RWPE2 (cell line): Measurements from ENCODE around the gene NUP88.
"Not testable (repeated sequence)": the region's sequence is repeated elsewhere in the genome, so short reads cannot be mapped to it uniquely, and the experiment has no call there.

Experiments
- ATAC-seq: fragments of 200-7000 bp; cut with Tn5 transposase; 3 replicates; pipeline ENCODE4 v1.9.1; 2021; ENCODE audit warnings: low read depth
- DNase-seq: peaks from one replicate; pipeline ENCODE4 v3.0.0-alpha.2; 2020; ENCODE audit warnings: low spot score
- H3K27ac ChIP-seq: fragments of 450-650 bp; 2 replicates; pipeline ENCODE4 v1.5.1; 2017; ENCODE audit warnings: mild to moderate bottlenecking; ENCODE audit not compliant: poor library complexity, severe bottlenecking
- H3K27me3 ChIP-seq: fragments of 250-450 bp; sonication (Bioruptor Pico); 2 replicates; pipeline ENCODE4 v1.5.1; 2021; ENCODE audit warnings: mild to moderate bottlenecking, moderate library complexity; ENCODE audit not compliant: insufficient read depth, poor library complexity, severe bottlenecking
- H3K36me3 ChIP-seq: fragments of 250-450 bp; sonication (Bioruptor Pico); 2 replicates; pipeline ENCODE4 v1.5.1; 2020; ENCODE audit warnings: low read depth, mild to moderate bottlenecking, moderate library complexity
- H3K4me1 ChIP-seq: fragments of 250-450 bp; sonication (Bioruptor Pico); 2 replicates; pipeline ENCODE4 v1.5.1; 2021; ENCODE audit warnings: mild to moderate bottlenecking, moderate library complexity; ENCODE audit not compliant: insufficient read depth, poor library complexity, severe bottlenecking
- H3K4me3 ChIP-seq: fragments of 250-450 bp; sonication (Bioruptor Pico); 2 replicates; pipeline ENCODE4 v1.5.1; 2021; ENCODE audit warnings: mild to moderate bottlenecking, moderate library complexity; ENCODE audit not compliant: severe bottlenecking
- H3K9me3 ChIP-seq: fragments of 250-450 bp; sonication (Bioruptor Pico); 2 replicates; pipeline ENCODE4 v1.5.1; 2021; ENCODE audit warnings: mild to moderate bottlenecking, moderate library complexity; ENCODE audit not compliant: severe bottlenecking
- TF ChIP-seq, protein P1 (sequence below): fragments of 450-650 bp; IDR thresholded peaks from one replicate; pipeline ENCODE4 v1.5.1; 2017; ENCODE audit warnings: mild to moderate bottlenecking, moderate library complexity; ENCODE audit not compliant: poor library complexity, severe bottlenecking

Gene NUP88

GRCh38 chr17:5438716-5439445 lies 19.4 kb upstream of the NUP88 start, which contains the start of gene C1QBP:
TSS of gene C1QBP (minus strand) at chr17:5439155. CDS start at chr17:5439073, 82 bp downstream.
- Histone ChIP-seq H3K4me1 (peaks cover 7% of the 10 kb centered on the region), H3K27me3 (no peaks in the 10 kb centered on the region), H3K4me3 (peak within 1 kb of the TSS; percentile 80), H3K36me3 (peaks cover 50% of the 10 kb centered on the region), H3K9me3 (no peaks in the 10 kb centered on the region), H3K27ac (peak within 1 kb of the TSS; percentile 59)
- DNase-seq (peak; percentile 80), ATAC-seq (peak; percentile 80)
- TF ChIP-seq, protein P1, sequence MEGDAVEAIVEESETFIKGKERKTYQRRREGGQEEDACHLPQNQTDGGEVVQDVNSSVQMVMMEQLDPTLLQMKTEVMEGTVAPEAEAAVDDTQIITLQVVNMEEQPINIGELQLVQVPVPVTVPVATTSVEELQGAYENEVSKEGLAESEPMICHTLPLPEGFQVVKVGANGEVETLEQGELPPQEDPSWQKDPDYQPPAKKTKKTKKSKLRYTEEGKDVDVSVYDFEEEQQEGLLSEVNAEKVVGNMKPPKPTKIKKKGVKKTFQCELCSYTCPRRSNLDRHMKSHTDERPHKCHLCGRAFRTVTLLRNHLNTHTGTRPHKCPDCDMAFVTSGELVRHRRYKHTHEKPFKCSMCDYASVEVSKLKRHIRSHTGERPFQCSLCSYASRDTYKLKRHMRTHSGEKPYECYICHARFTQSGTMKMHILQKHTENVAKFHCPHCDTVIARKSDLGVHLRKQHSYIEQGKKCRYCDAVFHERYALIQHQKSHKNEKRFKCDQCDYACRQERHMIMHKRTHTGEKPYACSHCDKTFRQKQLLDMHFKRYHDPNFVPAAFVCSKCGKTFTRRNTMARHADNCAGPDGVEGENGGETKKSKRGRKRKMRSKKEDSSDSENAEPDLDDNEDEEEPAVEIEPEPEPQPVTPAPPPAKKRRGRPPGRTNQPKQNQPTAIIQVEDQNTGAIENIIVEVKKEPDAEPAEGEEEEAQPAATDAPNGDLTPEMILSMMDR: peak; percentile 98

DNA sequence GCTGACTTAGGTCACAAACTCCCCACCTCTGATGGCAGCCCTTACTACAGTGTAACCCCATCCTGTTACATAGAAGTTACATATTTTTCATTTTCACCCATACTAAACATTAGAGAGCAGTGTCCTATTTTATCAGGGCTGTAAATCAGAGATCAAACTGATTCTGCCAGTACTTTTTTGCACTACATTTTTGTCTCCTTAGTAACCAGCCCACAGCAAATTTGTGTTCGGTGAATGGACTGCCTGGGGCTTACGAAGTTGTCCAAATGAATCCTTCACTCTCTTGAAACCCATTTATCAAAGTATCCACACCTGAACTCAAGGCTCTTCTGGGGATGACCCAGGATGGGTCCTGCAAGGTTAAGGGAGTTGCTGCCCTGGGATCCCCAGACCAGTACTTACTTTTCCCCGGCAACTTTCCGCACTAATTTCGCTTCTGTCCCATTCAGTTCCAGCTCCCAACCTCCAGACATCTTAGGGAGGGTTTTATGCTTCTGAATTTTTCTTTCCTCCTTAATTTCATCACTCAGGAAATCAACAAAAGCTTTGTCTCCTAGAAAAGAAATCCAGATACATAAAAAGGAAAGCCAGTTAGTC lies 18.4 kb upstream of the NUP88 start:
- Histone ChIP-seq H3K4me1 (peaks cover 7% of the 10 kb centered on the region), H3K4me3 (peak overlapping the region; percentile 80), H3K36me3 (peaks cover 53% of the 10 kb centered on the region), H3K27ac (peak overlapping the region; percentile 59), H3K9me3 (no peaks in the 10 kb centered on the region), H3K27me3 (no peaks in the 10 kb centered on the region)
- ATAC-seq: peak; percentile 42
- TF ChIP-seq, protein P1: no peak
- no peak for DNase-seq

DNA sequence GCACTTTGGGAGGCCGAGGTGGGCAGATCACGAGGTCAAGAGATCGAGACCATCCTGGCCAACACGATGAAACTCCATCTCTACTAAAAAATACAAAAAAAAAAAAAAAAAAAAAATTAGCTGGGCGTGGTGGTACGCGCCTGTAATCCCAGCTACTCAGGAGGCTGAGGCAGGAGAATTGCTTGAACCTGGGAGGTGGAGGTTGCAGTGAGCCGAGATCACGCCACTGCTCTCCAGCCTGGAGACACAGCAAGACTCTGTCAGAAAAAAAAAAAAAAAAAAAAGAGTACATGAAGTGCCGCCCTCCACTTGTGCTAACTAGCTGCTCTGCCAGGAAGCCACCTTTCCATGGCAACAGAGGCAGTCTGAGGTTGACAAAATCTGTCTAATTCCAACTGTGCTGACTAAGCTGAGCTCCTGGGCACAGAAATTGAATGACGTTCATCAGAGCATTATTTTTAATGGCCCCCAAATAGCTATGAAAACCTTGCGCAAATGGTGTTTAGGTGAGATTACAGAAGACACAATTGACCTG lies 16.4 kb upstream of the NUP88 start:
- not testable (repeated sequence) for DNase-seq, ATAC-seq, H3K27me3 ChIP-seq, H3K4me3 ChIP-seq, H3K9me3 ChIP-seq, H3K27ac ChIP-seq
- peaks cover 65% of the 10 kb centered on the region for H3K36me3 ChIP-seq
- peaks cover 11% of the 10 kb centered on the region for H3K4me1 ChIP-seq

- Histone ChIP-seq H3K4me3 (no peak overlapping the region), H3K27ac (no peak overlapping the region), H3K27me3 (no peaks in the 10 kb centered on the region), H3K9me3 (no peaks in the 10 kb centered on the region), H3K36me3 (peaks cover 74% of the 10 kb centered on the region), H3K4me1 (peaks cover 11% of the 10 kb centered on the region)
- ATAC-seq (no peak), DNase-seq (no peak)
- TF ChIP-seq, protein P1: no peak
These were observed 15.5 kb upstream of the NUP88 start for GRCh38 chr17:5434984-5435383.

- TF ChIP-seq, protein P1: no peak
- Histone ChIP-seq H3K4me3 (no peak overlapping the region), H3K27me3 (no peaks in the 10 kb centered on the region), H3K4me1 (peaks cover 7% of the 10 kb centered on the region), H3K36me3 (peaks cover 91% of the 10 kb centered on the region), H3K9me3 (no peaks in the 10 kb centered on the region), H3K27ac (peak overlapping the region; percentile 38)
- DNase-seq (no peak), ATAC-seq (peak; percentile 83)
These were observed 12.6 kb upstream of the NUP88 start for GRCh38 chr17:5431949-5432556.

DNA sequence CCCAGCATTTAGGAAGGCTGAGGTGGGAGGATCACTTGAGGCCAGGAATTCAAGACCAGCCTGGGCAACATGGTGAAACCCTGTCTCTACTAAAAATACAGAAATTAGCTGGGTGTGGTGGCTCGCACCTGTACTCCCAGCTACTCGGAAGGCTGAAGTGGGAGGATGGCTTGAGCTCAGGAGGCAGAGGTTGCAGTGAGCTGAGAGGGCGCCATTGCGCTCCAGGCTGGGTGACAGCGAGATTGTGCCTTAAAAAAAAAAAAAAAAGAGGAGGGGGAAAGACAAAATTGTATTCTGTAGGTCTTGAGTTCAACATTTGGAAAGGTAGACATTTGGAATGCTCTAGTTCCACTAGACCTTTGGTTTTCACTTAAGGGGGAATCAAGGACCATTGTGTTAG lies 11.8 kb upstream of the NUP88 start:
- not testable (repeated sequence) for H3K27me3 ChIP-seq, ATAC-seq, H3K4me3 ChIP-seq, H3K4me1 ChIP-seq, H3K9me3 ChIP-seq, DNase-seq
- peaks cover 91% of the 10 kb centered on the region for H3K36me3 ChIP-seq
- H3K27ac ChIP-seq: peak overlapping the region; percentile 38
